Immature natural killer cell (primary cell): ENCODE measurements around the gene CAD. TPM values are rescaled to one million over a fixed set of nuclear protein-coding genes. Genes with fewer than 3 reads are reported as not detected.

Experiments
- DNase-seq, 3 donors: peaks; one replicate each; pipeline ENCODE4 v3.0.0; 2022; ENCODE audit warnings: mixed read lengths in 1 of 3
- H3K27ac Mint-ChIP-seq, 6 donors: one replicate each; pipeline ENCODE4 v1.8.0; 2020; ENCODE audit warnings: mixed read lengths in 6 of 6, mild to moderate bottlenecking in 5 of 6, inconsistent platforms in 4 of 6, moderate library complexity in 3 of 6
- H3K27me3 Mint-ChIP-seq, 3 donors: one replicate each; pipeline ENCODE4 v1.8.0; 2020 to 2021; ENCODE audit warnings: low read depth in 3 of 3, mild to moderate bottlenecking in 3 of 3, mixed read lengths in 3 of 3, moderate library complexity in 3 of 3, inconsistent platforms in 1 of 3
- H3K36me3 Mint-ChIP-seq, 3 donors: one replicate each; pipeline ENCODE4 v1.8.0; 2020; ENCODE audit warnings: mixed read lengths in 3 of 3, inconsistent platforms in 2 of 3, mild to moderate bottlenecking in 2 of 3
- H3K4me1 Mint-ChIP-seq, 2 donors: one replicate each; pipeline ENCODE4 v1.8.0; 2020; ENCODE audit warnings: inconsistent platforms in 2 of 2, mild to moderate bottlenecking in 2 of 2, mixed read lengths in 2 of 2, moderate library complexity in 1 of 2
- H3K4me3 Mint-ChIP-seq, 5 donors: one replicate each; pipeline ENCODE4 v1.8.0; 2020; ENCODE audit warnings: mild to moderate bottlenecking in 5 of 5, mixed read lengths in 5 of 5, inconsistent platforms in 3 of 5, moderate library complexity in 3 of 5
- H3K9me3 Mint-ChIP-seq, 6 donors: one replicate each; pipeline ENCODE4 v1.8.0; 2020; ENCODE audit warnings: mild to moderate bottlenecking in 6 of 6, mixed read lengths in 6 of 6, inconsistent platforms in 4 of 6, moderate library complexity in 3 of 6
- polyA plus RNA-seq, 3 donors: library from polyadenylated mRNA; unstranded; fragments of 300-500 nt; fragmentation: Illumina TruSeq; gene quantifications; one replicate each; pipeline ENCODE4 v1.2.3, GENCODE V29; 2021

Gene CAD
- polyA plus RNA-seq, 3 donors from 2014 or later = 6.9 to 17.8 (median 8.5) TPM

GRCh38 chr2:27222407-27222806, 5.2 kb downstream of the CAD start:
- H3K27me3 Mint-ChIP-seq = peaks cover 0 to 3% (median 2%) of the 10 kb centered on the region in 3 donors
- no peaks in the 10 kb centered on the region for H3K9me3 Mint-ChIP-seq
- DNase-seq = no peak
- H3K27ac Mint-ChIP-seq = no peak overlapping the region
- H3K4me1 Mint-ChIP-seq = peaks cover 13 to 16% of the 10 kb centered on the region in 2 donors
- H3K36me3 Mint-ChIP-seq = peaks cover 7 to 39% (median 8%) of the 10 kb centered on the region in 3 donors
- no peak overlapping the region for H3K4me3 Mint-ChIP-seq

GRCh38 chr2:27223416-27223815, 6.2 kb downstream of the CAD start:
- H3K27ac Mint-ChIP-seq = no peak overlapping the region
- DNase-seq = no peak
- H3K9me3 Mint-ChIP-seq = no peaks in the 10 kb centered on the region
- peaks cover 3 to 6% of the 10 kb centered on the region in 2 donors for H3K4me1 Mint-ChIP-seq
- H3K4me3 Mint-ChIP-seq = no peak overlapping the region
- no peaks in the 10 kb centered on the region for H3K27me3 Mint-ChIP-seq
- peaks cover 7 to 48% (median 13%) of the 10 kb centered on the region in 3 donors for H3K36me3 Mint-ChIP-seq

GRCh38 chr2:27225526-27225925, 8.4 kb downstream of the CAD start:
- no peaks in the 10 kb centered on the region for H3K9me3 Mint-ChIP-seq
- H3K36me3 Mint-ChIP-seq = peaks cover 7 to 46% (median 13%) of the 10 kb centered on the region in 3 donors
- H3K27me3 Mint-ChIP-seq = no peaks in the 10 kb centered on the region
- H3K27ac Mint-ChIP-seq = peak overlapping the region in 1 of 6 donors; percentile 39
- no peak for DNase-seq
- H3K4me3 Mint-ChIP-seq = no peak overlapping the region
- no peaks in the 10 kb centered on the region for H3K4me1 Mint-ChIP-seq

GRCh38 chr2:27227501-27227900, 10.3 kb downstream of the CAD start:
- Mint-ChIP-seq H3K27ac (no peak overlapping the region), H3K4me1 (no peaks in the 10 kb centered on the region), H3K27me3 (no peaks in the 10 kb centered on the region), H3K4me3 (no peak overlapping the region), H3K36me3 (peaks cover 11 to 48% (median 12%) of the 10 kb centered on the region in 3 donors), H3K9me3 (no peaks in the 10 kb centered on the region)
- DNase-seq = no peak

GRCh38 chr2:27231921-27232320, 14.8 kb downstream of the CAD start:
- Mint-ChIP-seq H3K4me1 (no peaks in the 10 kb centered on the region), H3K27me3 (peaks cover 0 to 3% (median 0%) of the 10 kb centered on the region in 3 donors), H3K36me3 (peaks cover 32 to 64% (median 34%) of the 10 kb centered on the region in 3 donors), H3K4me3 (no peak overlapping the region), H3K9me3 (no peaks in the 10 kb centered on the region), H3K27ac (no peak overlapping the region)
- no peak for DNase-seq

- H3K36me3 Mint-ChIP-seq = peaks cover 28 to 61% (median 33%) of the 10 kb centered on the region in 3 donors
- no peak overlapping the region for H3K27ac Mint-ChIP-seq
- peaks cover 0 to 3% (median 0%) of the 10 kb centered on the region in 3 donors for H3K27me3 Mint-ChIP-seq
- H3K4me3 Mint-ChIP-seq = no peak overlapping the region
- H3K4me1 Mint-ChIP-seq = no peaks in the 10 kb centered on the region
- H3K9me3 Mint-ChIP-seq = no peaks in the 10 kb centered on the region
- DNase-seq = no peak
These were observed 16.2 kb downstream of the CAD start for GRCh38 chr2:27233341-27233740.

- H3K27ac Mint-ChIP-seq = no peak overlapping the region
- peaks cover 36 to 74% (median 45%) of the 10 kb centered on the region in 3 donors for H3K36me3 Mint-ChIP-seq
- no peak overlapping the region for H3K4me3 Mint-ChIP-seq
- no peaks in the 10 kb centered on the region for H3K9me3 Mint-ChIP-seq
- peaks cover 0 to 3% (median 2%) of the 10 kb centered on the region in 3 donors for H3K27me3 Mint-ChIP-seq
- H3K4me1 Mint-ChIP-seq = no peaks in the 10 kb centered on the region
- no peak for DNase-seq
These were observed 19.0 kb downstream of the CAD start for GRCh38 chr2:27236136-27236535.

GRCh38 chr2:27236626-27237025, 19.5 kb downstream of the CAD start:
- Mint-ChIP-seq H3K4me3 (no peak overlapping the region), H3K27me3 (peaks cover 0 to 3% (median 2%) of the 10 kb centered on the region in 3 donors), H3K4me1 (no peaks in the 10 kb centered on the region), H3K27ac (no peak overlapping the region), H3K36me3 (peaks cover 36 to 74% (median 45%) of the 10 kb centered on the region in 3 donors), H3K9me3 (no peaks in the 10 kb centered on the region)
- DNase-seq = no peak

- H3K9me3 Mint-ChIP-seq = no peaks in the 10 kb centered on the region
- no peak for DNase-seq
- H3K27ac Mint-ChIP-seq = no peak overlapping the region
- H3K36me3 Mint-ChIP-seq = peaks cover 35 to 69% (median 41%) of the 10 kb centered on the region in 3 donors
- no peaks in the 10 kb centered on the region for H3K4me1 Mint-ChIP-seq
- H3K27me3 Mint-ChIP-seq = peaks cover 0 to 3% (median 2%) of the 10 kb centered on the region in 3 donors
- H3K4me3 Mint-ChIP-seq = no peak overlapping the region
These were observed 20.3 kb downstream of the CAD start for GRCh38 chr2:27237341-27237945.

GRCh38 chr2:27238976-27239375, 21.8 kb downstream of the CAD start:
- DNase-seq = no peak
- H3K36me3 Mint-ChIP-seq = peaks cover 24 to 60% (median 29%) of the 10 kb centered on the region in 3 donors
- H3K27ac Mint-ChIP-seq = no peak overlapping the region
- peaks cover 0 to 2% (median 1%) of the 10 kb centered on the region in 3 donors for H3K27me3 Mint-ChIP-seq
- no peak overlapping the region for H3K4me3 Mint-ChIP-seq
- no peaks in the 10 kb centered on the region for H3K4me1 Mint-ChIP-seq
- no peaks in the 10 kb centered on the region for H3K9me3 Mint-ChIP-seq

GRCh38 chr2:27240406-27240805, 23.2 kb downstream of the CAD start:
- Mint-ChIP-seq H3K9me3 (no peaks in the 10 kb centered on the region), H3K27ac (no peak overlapping the region), H3K4me1 (no peaks in the 10 kb centered on the region), H3K36me3 (peaks cover 16 to 50% (median 19%) of the 10 kb centered on the region in 3 donors), H3K4me3 (no peak overlapping the region), H3K27me3 (peaks cover 0 to 2% (median 0%) of the 10 kb centered on the region in 3 donors)
- DNase-seq = no peak

- Mint-ChIP-seq H3K4me3 (no peak overlapping the region), H3K36me3 (peaks cover 11 to 37% (median 16%) of the 10 kb centered on the region in 3 donors), H3K9me3 (no peaks in the 10 kb centered on the region), H3K4me1 (no peaks in the 10 kb centered on the region), H3K27ac (peak overlapping the region in 1 of 6 donors; percentile 34), H3K27me3 (peaks cover 0 to 2% (median 0%) of the 10 kb centered on the region in 3 donors)
- no peak for DNase-seq
These were observed 24.8 kb downstream of the CAD start for GRCh38 chr2:27241761-27242613.

- Mint-ChIP-seq H3K4me3 (no peak overlapping the region), H3K9me3 (no peaks in the 10 kb centered on the region), H3K27ac (no peak overlapping the region), H3K27me3 (peaks cover 0 to 2% (median 0%) of the 10 kb centered on the region in 3 donors), H3K36me3 (peaks cover 11 to 31% (median 11%) of the 10 kb centered on the region in 3 donors), H3K4me1 (no peaks in the 10 kb centered on the region)
- DNase-seq = no peak
These were observed 25.4 kb downstream of the CAD start for GRCh38 chr2:27242614-27242951.

GRCh38 chr2:27243391-27244130, 26.4 kb downstream of the CAD start:
- DNase-seq = no peak
- H3K36me3 Mint-ChIP-seq = peaks cover 7 to 24% (median 10%) of the 10 kb centered on the region in 3 donors
- no peak overlapping the region for H3K27ac Mint-ChIP-seq
- H3K4me1 Mint-ChIP-seq = no peaks in the 10 kb centered on the region
- no peaks in the 10 kb centered on the region for H3K9me3 Mint-ChIP-seq
- H3K27me3 Mint-ChIP-seq = peaks cover 0 to 2% (median 0%) of the 10 kb centered on the region in 3 donors
- no peak overlapping the region for H3K4me3 Mint-ChIP-seq
